Sigmoid colon (tissue), 7 donors: Measurements from ENCODE around the gene CYB5R3. TPM values are rescaled to one million over a fixed set of nuclear protein-coding genes. Genes with fewer than 3 reads are reported as not detected.

Experiments
- DNase-seq: peaks from one replicate; pipeline ENCODE4 v3.0.0-alpha.2; 2019
- H3K27ac ChIP-seq, 4 donors: fragments of 200-600 bp; sonication (generic); one replicate each; pipeline ENCODE4 v1.5.1; 2016 to 2019; ENCODE audit warnings: mild to moderate bottlenecking in 1 of 4
- H3K27me3 ChIP-seq, 3 donors: fragments of 200-600 bp; sonication (generic); one replicate each; pipeline ENCODE4 v1.5.1; 2019; ENCODE audit warnings: mild to moderate bottlenecking in 1 of 3
- H3K36me3 ChIP-seq, 4 donors: fragments of 200-600 bp; sonication (generic); one replicate each; pipeline ENCODE4 v1.5.1; 2016 to 2019
- H3K4me1 ChIP-seq, 4 donors: fragments of 200-600 bp; sonication (generic); one replicate each; pipeline ENCODE4 v1.5.1; 2017 to 2019
- H3K4me3 ChIP-seq, 4 donors: fragments of 200-600 bp; sonication (generic); one replicate each; pipeline ENCODE4 v1.5.1; 2017 to 2019; ENCODE audit warnings: mild to moderate bottlenecking in 2 of 4, moderate library complexity in 1 of 4
- H3K9me3 ChIP-seq, 4 donors: fragments of 200-600 bp in 3 of 4; sonication (generic) in 3 of 4; one replicate each; pipeline versions ENCODE4 v1.5.1 to v1.6.1; 2013 to 2019
- EP300 ChIP-seq, 4 donors: sonication (generic); formaldehyde crosslinking; IDR thresholded peaks; one replicate each; pipeline ENCODE4 v1.6.1; 2017; ENCODE audit warnings: antibody characterized with exemption in 4 of 4
- POLR2A ChIP-seq, 2 donors: fragments of 450-650 bp; IDR thresholded peaks; one replicate each; pipeline ENCODE4 v1.6.1; 2016; ENCODE audit warnings: antibody characterized with exemption in 2 of 2, mild to moderate bottlenecking in 2 of 2, moderate library complexity in 2 of 2
- POLR2AphosphoS5 ChIP-seq, 4 donors: sonication (generic); formaldehyde crosslinking; IDR thresholded peaks; one replicate each; pipeline ENCODE4 v1.6.1; 2017; ENCODE audit warnings: antibody characterized with exemption in 4 of 4
- WGBS, 2 donors: extraction: QIAGEN DNeasy Blood & Tissue Kit; methylation state at CpG; one replicate each; pipeline ENCODE4 v1.1.7; 2013; 5-methylcytosine and 5-hydroxymethylcytosine counted together
- intact Hi-C: fragments of 100-400 bp; cut with DNase I; formaldehyde crosslinking; loops from one replicate; pipeline ENCODE4 v1.15.1; 2023
- polyA plus RNA-seq, 3 donors: library from polyadenylated mRNA; stranded (reverse); fragments of 200-250 nt; gene quantifications; one replicate each; pipeline ENCODE4 v1.2.3, GENCODE V29; 2013
- total RNA-seq, 4 donors: library from RNA; depleted of rRNA; stranded (reverse); fragments of >200 nt; gene quantifications; one replicate each; pipeline ENCODE4 v1.1.0, GENCODE V29; 2016
- TF ChIP-seq, protein P1 (sequence below), 4 experiments: fragments of 450-650 bp in 3 of 4; fragments of 200-600 bp in 1 of 4; IDR thresholded peaks; one replicate each; pipeline ENCODE4 v1.5.1; 2016 to 2019; ENCODE audit warnings: antibody characterized with exemption in 4 of 4, mild to moderate bottlenecking in 3 of 4, moderate library complexity in 2 of 4
- donor health status: healthy with polysubstance abuse.
- donor health status: Bipolar disorder and iron deficiency.
- donor health status: healthy.

CYB5R3 gene
- total and polyA plus RNA-seq, 7 donors = 44.9 to 158 (median 78.7) TPM

DNA sequence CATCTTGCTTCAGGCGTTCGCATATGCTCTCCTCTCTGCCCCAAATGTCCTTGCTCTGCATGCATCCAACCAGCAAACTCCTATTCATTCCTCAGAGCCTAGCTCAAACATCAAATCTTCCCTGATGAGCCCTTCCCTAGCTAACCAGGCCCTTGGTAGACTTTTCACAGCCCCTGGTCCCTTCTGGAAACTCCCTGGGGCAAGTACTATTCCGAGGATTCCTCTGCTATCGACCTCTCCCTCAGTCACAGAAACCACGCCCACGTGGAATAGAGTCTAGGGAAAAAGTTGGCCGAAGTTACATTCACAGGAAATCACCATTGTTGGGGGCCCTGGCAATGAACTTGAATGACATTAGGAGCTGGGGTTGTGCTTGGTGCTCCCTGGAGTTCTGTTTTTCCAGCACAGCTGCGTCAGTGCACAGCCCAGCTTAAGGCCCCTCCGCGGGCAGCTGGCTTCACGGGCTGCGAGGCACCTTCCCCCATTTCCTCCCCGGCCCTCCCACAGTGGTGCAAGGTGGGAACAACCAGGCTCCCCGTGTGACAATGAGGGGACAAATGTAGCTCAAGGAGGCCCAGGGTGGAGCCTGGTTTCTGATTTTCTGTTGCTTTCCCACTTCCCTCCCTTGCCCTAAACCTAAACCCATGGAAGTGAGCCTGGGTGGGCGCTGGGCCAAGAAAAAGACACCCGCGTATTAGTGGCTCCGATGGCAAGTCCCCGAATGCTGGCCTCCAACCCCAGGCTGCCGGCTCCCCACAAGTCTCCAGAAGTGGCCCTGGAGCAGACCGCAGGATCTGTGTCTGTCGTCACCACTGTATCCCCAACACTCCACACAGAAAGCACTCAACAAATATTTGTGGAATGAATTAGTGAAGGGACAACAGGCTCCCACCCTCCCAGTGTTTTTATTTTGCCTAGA is 4.5 kb downstream of the CYB5R3 start:
- 42 to 43% methylated on average over 22 of the region's 22 CpGs for WGBS, 2 donors
- peak overlapping the region; percentile 2 to 34 (median 26) for H3K4me3 ChIP-seq
- no peaks in the 10 kb centered on the region for H3K27me3 ChIP-seq
- H3K36me3 ChIP-seq = no peaks in the 10 kb centered on the region
- intact Hi-C loops = loop anchor here (2.0 to 10.0 kb wide), 4 partner anchors 24 to 543 kb away; partner anchors contain the start of genes ARFGAP3, PACSIN2 and TTLL12
- no peaks in the 10 kb centered on the region for H3K9me3 ChIP-seq
- peak; percentile 87 for DNase-seq
- peaks cover 0 to 75% (median 68%) of the 10 kb centered on the region in 4 donors for H3K4me1 ChIP-seq
- peak overlapping the region; percentile 95 to 98 (median 96) for H3K27ac ChIP-seq
- TF ChIP-seq POLR2A (IDR thresholded peaks at IDR 0.05) (no peak), POLR2AphosphoS5 (IDR thresholded peaks at IDR 0.05) (peak in 2 of 4 donors; percentile 11 to 13)

DNA sequence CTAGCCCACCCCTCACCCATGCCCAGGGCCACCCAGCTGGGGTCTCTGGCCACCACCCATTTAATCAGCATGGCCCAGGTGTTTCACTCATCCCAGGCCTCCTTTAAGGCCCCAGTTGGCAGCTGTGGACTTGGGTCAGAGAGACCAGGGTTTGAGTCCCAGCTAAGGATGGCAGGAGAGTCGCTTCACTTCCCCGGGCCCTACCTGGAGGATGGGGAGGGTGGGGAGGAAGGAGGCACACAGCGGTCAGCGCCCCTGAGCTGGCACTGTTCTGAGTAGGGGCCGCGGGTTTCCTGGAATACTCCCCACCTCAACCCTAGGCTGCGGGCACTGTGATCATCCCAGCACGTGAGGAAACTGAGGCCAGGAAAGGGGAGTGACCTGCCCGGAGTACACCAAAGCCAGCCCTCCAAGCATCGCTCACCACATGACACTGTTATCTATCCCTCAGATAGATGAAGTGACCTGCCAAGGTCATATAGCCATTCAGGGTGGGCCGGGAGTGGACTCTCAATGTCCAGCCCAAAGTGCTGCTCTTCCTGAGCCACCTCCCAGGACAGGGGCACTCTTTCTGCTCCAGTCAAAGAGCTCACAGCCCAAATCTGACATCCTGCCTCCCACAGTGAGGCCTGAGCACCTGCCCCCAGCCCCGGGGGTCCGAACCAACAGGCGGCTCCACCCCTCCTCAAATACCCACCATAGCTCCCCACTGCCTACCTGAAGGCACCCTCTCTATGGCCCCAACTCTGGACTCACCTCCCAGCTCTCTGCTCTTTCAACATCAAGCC is 5.4 kb downstream of the CYB5R3 start:
- no peak for TF ChIP-seq POLR2A (IDR thresholded peaks at IDR 0.05)
- TF ChIP-seq, protein P1, sequence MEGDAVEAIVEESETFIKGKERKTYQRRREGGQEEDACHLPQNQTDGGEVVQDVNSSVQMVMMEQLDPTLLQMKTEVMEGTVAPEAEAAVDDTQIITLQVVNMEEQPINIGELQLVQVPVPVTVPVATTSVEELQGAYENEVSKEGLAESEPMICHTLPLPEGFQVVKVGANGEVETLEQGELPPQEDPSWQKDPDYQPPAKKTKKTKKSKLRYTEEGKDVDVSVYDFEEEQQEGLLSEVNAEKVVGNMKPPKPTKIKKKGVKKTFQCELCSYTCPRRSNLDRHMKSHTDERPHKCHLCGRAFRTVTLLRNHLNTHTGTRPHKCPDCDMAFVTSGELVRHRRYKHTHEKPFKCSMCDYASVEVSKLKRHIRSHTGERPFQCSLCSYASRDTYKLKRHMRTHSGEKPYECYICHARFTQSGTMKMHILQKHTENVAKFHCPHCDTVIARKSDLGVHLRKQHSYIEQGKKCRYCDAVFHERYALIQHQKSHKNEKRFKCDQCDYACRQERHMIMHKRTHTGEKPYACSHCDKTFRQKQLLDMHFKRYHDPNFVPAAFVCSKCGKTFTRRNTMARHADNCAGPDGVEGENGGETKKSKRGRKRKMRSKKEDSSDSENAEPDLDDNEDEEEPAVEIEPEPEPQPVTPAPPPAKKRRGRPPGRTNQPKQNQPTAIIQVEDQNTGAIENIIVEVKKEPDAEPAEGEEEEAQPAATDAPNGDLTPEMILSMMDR (IDR thresholded peaks at IDR 0.05) = no peak
- TF ChIP-seq EP300 (IDR thresholded peaks at IDR 0.05) = no peak
- no peak for TF ChIP-seq POLR2AphosphoS5 (IDR thresholded peaks at IDR 0.05)
- H3K4me1 ChIP-seq = peaks cover 0 to 73% (median 66%) of the 10 kb centered on the region in 4 donors
- H3K9me3 ChIP-seq = no peaks in the 10 kb centered on the region
- 93 to 95% methylated on average over 14 of the region's 14 CpGs for WGBS, 2 donors
- peak overlapping the region; percentile 95 to 98 (median 96) for H3K27ac ChIP-seq
- H3K36me3 ChIP-seq = no peaks in the 10 kb centered on the region
- intact Hi-C loops = loop anchor here (2.0 to 10.0 kb wide), 3 partner anchors 23 to 371 kb away; partner anchors contain the start of genes ARFGAP3 and PACSIN2
- DNase-seq = no peak
- peak overlapping the region in 1 of 4 donors; percentile 34 for H3K4me3 ChIP-seq
- H3K27me3 ChIP-seq = no peaks in the 10 kb centered on the region

DNA sequence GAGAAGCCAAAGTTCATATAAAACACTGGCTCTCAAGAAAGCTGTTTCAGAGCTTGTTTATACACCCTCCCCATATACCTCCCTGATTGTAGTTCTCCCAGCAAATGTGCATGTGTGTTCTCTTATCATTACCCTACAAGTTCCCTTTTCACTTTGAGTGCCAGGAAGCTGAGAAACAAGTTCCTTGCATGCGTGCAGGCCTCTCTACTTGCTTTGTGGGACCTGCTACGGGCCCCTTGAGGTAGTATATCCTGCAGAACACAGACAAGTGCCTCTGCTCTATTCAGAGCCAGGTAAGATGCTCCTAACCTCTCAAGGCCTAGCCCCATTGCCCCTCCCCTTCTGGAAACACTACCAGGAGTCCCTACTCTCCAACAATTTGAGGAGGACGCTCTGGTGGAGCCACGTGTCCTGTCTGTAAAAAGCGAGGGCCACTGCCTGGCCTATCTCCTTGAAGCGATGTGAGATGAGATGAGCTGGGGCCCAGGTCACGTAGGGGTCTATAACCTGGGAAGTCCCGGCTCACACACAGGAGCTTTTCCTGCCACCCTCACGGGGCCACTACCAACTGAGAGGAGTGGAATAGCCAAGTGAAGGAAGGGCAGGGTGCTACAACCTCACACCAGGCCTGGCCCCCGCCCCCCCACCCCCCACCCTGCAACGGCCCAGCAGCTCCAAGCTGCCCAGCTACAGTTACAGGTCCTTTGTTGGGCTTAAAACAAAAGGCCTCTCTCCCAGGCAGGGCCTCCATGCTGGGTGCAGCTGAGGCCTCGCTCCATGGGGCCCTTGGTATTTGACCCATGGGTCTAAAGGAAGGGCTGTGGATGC is 6.2 kb downstream of the CYB5R3 start:
- Histone ChIP-seq H3K27ac (peak overlapping the region; percentile 53 to 98 (median 96)), H3K27me3 (no peaks in the 10 kb centered on the region), H3K9me3 (no peaks in the 10 kb centered on the region), H3K4me3 (no peak overlapping the region), H3K4me1 (peaks cover 0 to 65% (median 61%) of the 10 kb centered on the region in 4 donors), H3K36me3 (no peaks in the 10 kb centered on the region)
- intact Hi-C loops = loop anchor here (10.0 kb wide), 2 partner anchors 212 to 372 kb away; partner anchors contain the start of genes ARFGAP3 and PACSIN2
- 71 to 76% methylated on average over 12 of the region's 12 CpGs for WGBS, 2 donors
- DNase-seq = no peak
- no peak for TF ChIP-seq POLR2A (IDR thresholded peaks at IDR 0.05)
- TF ChIP-seq, protein P1 (IDR thresholded peaks at IDR 0.05) = no peak
- TF ChIP-seq EP300 (IDR thresholded peaks at IDR 0.05) = no peak
- TF ChIP-seq POLR2AphosphoS5 (IDR thresholded peaks at IDR 0.05) = no peak

DNA sequence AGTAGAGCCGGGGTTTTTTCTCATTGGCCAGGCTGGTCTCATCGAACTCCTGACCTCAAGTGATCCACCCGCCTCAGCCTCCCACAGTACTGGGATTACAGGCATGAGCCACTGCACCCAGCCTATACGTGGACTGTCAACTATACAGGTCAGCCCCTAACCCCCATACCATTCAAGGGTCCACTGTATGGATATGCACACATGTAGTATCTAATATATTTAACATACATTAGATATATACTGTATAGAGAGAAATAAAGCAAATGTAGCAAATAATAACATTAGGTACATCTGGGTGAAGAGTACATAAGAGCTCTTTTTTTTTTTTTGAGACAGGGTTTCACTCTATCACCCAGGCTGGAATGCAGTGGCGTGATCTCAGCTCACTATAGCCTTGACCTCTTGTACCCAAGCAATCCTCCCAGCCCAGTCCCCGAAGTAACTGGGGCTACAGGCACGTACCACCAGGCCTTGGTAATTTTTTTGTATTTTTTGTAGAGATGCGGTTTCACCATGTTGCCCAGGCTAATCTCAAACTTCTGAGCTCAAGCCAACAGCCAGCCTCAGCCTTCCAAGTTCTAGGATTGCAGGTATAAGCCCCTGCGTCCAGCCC is 7.3 kb downstream of the CYB5R3 start:
- Histone ChIP-seq H3K4me3 (no peak overlapping the region), H3K27ac (peak overlapping the region in 2 of 4 donors; percentile 3 to 53), H3K9me3 (no peaks in the 10 kb centered on the region), H3K4me1 (peaks cover 0 to 64% (median 52%) of the 10 kb centered on the region in 4 donors), H3K27me3 (no peaks in the 10 kb centered on the region), H3K36me3 (no peaks in the 10 kb centered on the region)
- DNase-seq = no peak
- TF ChIP-seq POLR2AphosphoS5 (IDR thresholded peaks at IDR 0.05) = no peak
- TF ChIP-seq, protein P1 (IDR thresholded peaks at IDR 0.05) = no peak
- TF ChIP-seq POLR2A (IDR thresholded peaks at IDR 0.05) = no peak
- WGBS, 2 donors = 84 to 93% methylated on average over 9 of the region's 9 CpGs
- intact Hi-C loops = loop anchor here (10.0 kb wide), 2 partner anchors 213 to 373 kb away; partner anchors contain the start of genes ARFGAP3 and PACSIN2
